H1 (cell line): ENCODE measurements around the gene TFF3. TPM values are rescaled to one million over a fixed set of nuclear protein-coding genes. Genes with fewer than 3 reads are reported as not detected.

Source experiments
- CTCF ChIA-PET: fragments of 300-600 bp; sonication (Branson Sonifier 250); formaldehyde crosslinking; loops from one replicate; lab custom pipeline; 2021; ENCODE audit not compliant: partially characterized antibody; lab: Charles Lee
- POLR2A ChIA-PET: fragments of 300-600 bp; sonication (Branson Sonifier 250); formaldehyde crosslinking; loops from one replicate; lab custom pipeline; 2021; ENCODE audit warnings: inconsistent platforms; ENCODE audit not compliant: partially characterized antibody; lab: Charles Lee
- DNase-seq, 2 experiments: peaks; one replicate each; pipeline versions ENCODE4 v3.0.0 to v3.0.0-alpha.2; 2010 to 2022; ENCODE audit warnings: low spot score in 2 of 2, low read depth in 1 of 2, mixed read lengths in 1 of 2
- FAIRE-seq: peaks from 2 replicates; lab custom pipeline; 2011; peaks lifted over from hg19 to GRCh38; lab: Jason Lieb, UNC
- H2AFZ ChIP-seq: 2 replicates; pipeline ENCODE4 v1.8.1; 2012; ENCODE audit warnings: low read length, inconsistent platforms
- H2AK5ac ChIP-seq: 2 replicates; pipeline ENCODE4 v1.6.1; 2013; ENCODE audit warnings: low read depth, low read length
- H2BK120ac ChIP-seq: replicated peaks from 2 replicates; pipeline ENCODE3; 2013; ENCODE audit warnings: low read depth, low read length, inconsistent platforms
- H2BK12ac ChIP-seq: 2 replicates; pipeline ENCODE4 v1.6.1; 2013; ENCODE audit warnings: low read depth, low read length
- H2BK15ac ChIP-seq: 2 replicates; pipeline ENCODE4 v1.6.1; 2013; ENCODE audit warnings: low read length
- H2BK20ac ChIP-seq: 2 replicates; pipeline ENCODE4 v1.6.1; 2013; ENCODE audit warnings: low read length
- H2BK5ac ChIP-seq: 2 replicates; pipeline ENCODE4 v1.6.1; 2013; ENCODE audit warnings: low read depth, low read length
- H3K14ac ChIP-seq: 2 replicates; pipeline ENCODE4 v1.6.1; 2013; ENCODE audit warnings: inconsistent platforms; ENCODE audit not compliant: insufficient read length
- H3K18ac ChIP-seq: 2 replicates; pipeline ENCODE4 v1.6.1; 2013; ENCODE audit warnings: low read length; ENCODE audit errors: extremely low read depth
- H3K23ac ChIP-seq: 2 replicates; pipeline ENCODE4 v1.6.1; 2013; ENCODE audit warnings: inconsistent platforms; ENCODE audit not compliant: insufficient read length
- H3K23me2 ChIP-seq: 2 replicates; pipeline ENCODE4 v1.6.1; 2013; ENCODE audit warnings: low read depth, low read length
- H3K27ac ChIP-seq: 2 replicates; pipeline ENCODE4 v1.6.1; 2011; ENCODE audit warnings: low read depth, low read length, inconsistent platforms
- H3K27me3 ChIP-seq, 4 experiments: replicated peaks in 1 of 4; 1 replicate in 1 of 4; 2 replicates in 3 of 4; pipeline versions ENCODE4 v1.6.1 to v1.8.1; 2011 to 2013; ENCODE audit warnings: low read length in 3 of 4, mild to moderate bottlenecking in 3 of 4, inconsistent platforms in 2 of 4, mixed read lengths in 2 of 4, moderate library complexity in 1 of 4; ENCODE audit not compliant: control insufficient read depth in 3 of 4, insufficient read depth in 3 of 4; ENCODE audit errors: extremely low read depth in 1 of 4
- H3K36me3 ChIP-seq, 4 experiments: 2 replicates each; pipeline versions ENCODE4 v1.6.1 to v1.8.1; 2011 to 2013; ENCODE audit warnings: mild to moderate bottlenecking in 4 of 4, low read length in 3 of 4, moderate library complexity in 2 of 4, control low read depth in 1 of 4, inconsistent platforms in 1 of 4; ENCODE audit not compliant: insufficient read depth in 4 of 4, control insufficient read depth in 2 of 4
- H3K4ac ChIP-seq: replicated peaks from 2 replicates; pipeline ENCODE3; 2013; ENCODE audit warnings: low read length, low read depth, mixed read lengths, inconsistent platforms; ENCODE audit not compliant: insufficient read length
- H3K4me1 ChIP-seq, 4 experiments: replicated peaks in 1 of 4; 1 replicate in 1 of 4; 2 replicates in 3 of 4; pipeline versions ENCODE4 v1.6.1 to v1.8.1; 2011 to 2013; ENCODE audit warnings: low read length in 3 of 4, inconsistent platforms in 2 of 4, mixed read lengths in 1 of 4; ENCODE audit not compliant: insufficient read depth in 4 of 4, control insufficient read depth in 3 of 4
- H3K4me2 ChIP-seq, 2 experiments: 2 replicates each; pipeline versions ENCODE4 v1.6.1 to v1.8.1; 2011 to 2013; ENCODE audit warnings: low read depth in 2 of 2, low read length in 2 of 2, control low read depth in 1 of 2, inconsistent platforms in 1 of 2, mild to moderate bottlenecking in 1 of 2; ENCODE audit not compliant: insufficient read depth in 1 of 2
- H3K4me3 ChIP-seq, 4 experiments: fragments of 200-600, 300-600 bp in 1 of 4; sonication (generic), shearing (Covaris generic), sonication (Bioruptor Twin) in 1 of 4; 2 replicates each; pipeline versions ENCODE4 v1.5.1 to v1.8.1; 2011 to 2016; ENCODE audit warnings: low read length in 4 of 4, low read depth in 3 of 4, control low read depth in 2 of 4, inconsistent platforms in 2 of 4, mild to moderate bottlenecking in 2 of 4, mixed read lengths in 1 of 4, moderate library complexity in 1 of 4; ENCODE audit not compliant: insufficient read depth in 2 of 4; ENCODE audit errors: extremely low read depth in 1 of 4
- H3K56ac ChIP-seq: replicated peaks from 2 replicates; pipeline ENCODE3; 2013; ENCODE audit warnings: low read depth, mild to moderate bottlenecking, mixed read lengths, low read length, inconsistent platforms; ENCODE audit not compliant: insufficient read length
- H3K79me1 ChIP-seq: 2 replicates; pipeline ENCODE4 v1.6.1; 2013; ENCODE audit warnings: low read depth, low read length, control low read depth
- H3K79me2 ChIP-seq, 2 experiments: 2 replicates each; pipeline versions ENCODE4 v1.6.1 to v1.8.1; 2012 to 2013; ENCODE audit warnings: low read length in 2 of 2, mild to moderate bottlenecking in 2 of 2, inconsistent platforms in 1 of 2; ENCODE audit not compliant: insufficient read depth in 2 of 2, control insufficient read depth in 1 of 2
- H3K9ac ChIP-seq, 4 experiments: replicated peaks in 1 of 4; 1 replicate in 1 of 4; 2 replicates in 3 of 4; pipeline versions ENCODE4 v1.6.1 to v1.8.1; 2011 to 2013; ENCODE audit warnings: low read depth in 3 of 4, low read length in 3 of 4, control low read depth in 2 of 4, mild to moderate bottlenecking in 2 of 4, moderate library complexity in 2 of 4, inconsistent platforms in 1 of 4; ENCODE audit errors: extremely low read depth in 1 of 4
- H3K9me3 ChIP-seq, 2 experiments: 2 replicates each; pipeline versions ENCODE4 v1.6.1 to v1.8.1; 2012 to 2013; ENCODE audit warnings: mild to moderate bottlenecking in 2 of 2, moderate library complexity in 2 of 2, control low read depth in 1 of 2, inconsistent platforms in 1 of 2, low read depth in 1 of 2, low read length in 1 of 2, mixed read lengths in 1 of 2; ENCODE audit not compliant: insufficient read depth in 2 of 2
- H4K20me1 ChIP-seq, 2 experiments: replicated peaks in 1 of 2; 2 replicates each; pipeline versions ENCODE3 to v1.8.1; 2011 to 2013; ENCODE audit warnings: inconsistent platforms in 2 of 2, low read length in 2 of 2, mild to moderate bottlenecking in 1 of 2; ENCODE audit not compliant: insufficient read depth in 2 of 2, control insufficient read depth in 1 of 2
- H4K5ac ChIP-seq: 2 replicates; pipeline ENCODE4 v1.6.1; 2013; ENCODE audit warnings: low read length, low read depth, mixed read lengths, inconsistent platforms; ENCODE audit not compliant: insufficient read length
- H4K8ac ChIP-seq: 2 replicates; pipeline ENCODE4 v1.8.0; 2013; ENCODE audit warnings: mild to moderate bottlenecking, moderate library complexity, low read length, inconsistent platforms; ENCODE audit not compliant: insufficient read depth; ENCODE audit errors: extremely low read depth
- H4K91ac ChIP-seq: replicated peaks from 2 replicates; pipeline ENCODE3; 2013; ENCODE audit warnings: low read length, mixed read lengths, inconsistent platforms; ENCODE audit not compliant: insufficient read length
- CBX8 ChIP-seq: fragments of 300-800, 300-1000 bp; sonication (generic); IDR thresholded peaks from 2 replicates; pipeline ENCODE4 v1.7.1; 2016; ENCODE audit warnings: low read depth, low read length, borderline replicate concordance
- CTBP2 ChIP-seq: IDR thresholded peaks from 2 replicates; pipeline ENCODE4 v1.7.0; 2011; ENCODE audit warnings: borderline replicate concordance, mild to moderate bottlenecking, moderate library complexity, mixed read lengths, low read length; ENCODE audit not compliant: insufficient read depth, insufficient read length
- EZH2 ChIP-seq: fragments of 200-600 bp; sonication (generic); IDR thresholded peaks from 2 replicates; pipeline ENCODE4 v1.7.1; 2012; ENCODE audit warnings: low read depth, mild to moderate bottlenecking, moderate library complexity, low read length, inconsistent platforms; ENCODE audit not compliant: severe bottlenecking
- HDAC6 ChIP-seq: IDR thresholded peaks from one replicate; pipeline ENCODE4 v1.7.1; 2012; ENCODE audit warnings: low read depth, mild to moderate bottlenecking, inconsistent platforms, low read length, moderate library complexity
- KDM4A ChIP-seq: IDR thresholded peaks from one replicate; pipeline ENCODE4 v1.7.1; 2012; ENCODE audit warnings: low read depth, mild to moderate bottlenecking, moderate library complexity, low read length, inconsistent platforms; ENCODE audit not compliant: severe bottlenecking
- KDM5A ChIP-seq: fragments of 200-600 bp; IDR thresholded peaks from 2 replicates; pipeline ENCODE4 v1.7.1; 2012; ENCODE audit warnings: mild to moderate bottlenecking, low read length, inconsistent platforms, mixed read lengths
- MAFK ChIP-seq: IDR thresholded peaks from 2 replicates; pipeline ENCODE4 v1.6.1; 2012; ENCODE audit warnings: low read depth, mild to moderate bottlenecking, improper control_type of control experiment, low read length
- NANOG ChIP-seq: IDR thresholded peaks from 2 replicates; pipeline ENCODE4 v1.6.1; 2011; ENCODE audit warnings: low read length, low read depth, mild to moderate bottlenecking, inconsistent platforms; ENCODE audit not compliant: insufficient read depth, poor library complexity, severe bottlenecking
- POLR2AphosphoS5 ChIP-seq: IDR thresholded peaks from 2 replicates; pipeline ENCODE4 v1.6.1; 2011; ENCODE audit warnings: low read depth, low read length
- RBBP5 ChIP-seq: IDR thresholded peaks from 2 replicates; pipeline ENCODE4 v1.7.1; 2012; ENCODE audit warnings: low read depth, mild to moderate bottlenecking, inconsistent platforms, low read length, moderate library complexity, borderline replicate concordance
- RFX5 ChIP-seq: IDR thresholded peaks from 2 replicates; pipeline ENCODE4 v1.6.1; 2011; ENCODE audit warnings: low read depth, low read length, improper control_type of control experiment, borderline replicate concordance
- SP4 ChIP-seq: IDR thresholded peaks from 2 replicates; pipeline ENCODE4 v1.6.1; 2012; ENCODE audit warnings: low read length, inconsistent platforms
- SUZ12 ChIP-seq: fragments of 200-600 bp; sonication (generic); IDR thresholded peaks from 2 replicates; pipeline ENCODE4 v1.6.1; 2012; ENCODE audit warnings: mild to moderate bottlenecking, inconsistent platforms, low read length, moderate library complexity, mixed read lengths
- WGBS, 2 experiments: shearing (Covaris generic) in 1 of 2; methylation state at CpG; one replicate each; pipeline versions ENCODE4 v1.1.6 to v1.1.7; 2013 to 2015; ENCODE audit warnings: low lambda C conversion rate in 2 of 2, mixed read lengths in 2 of 2, inconsistent platforms in 1 of 2, low coverage in 1 of 2, missing lambda C conversion rate in 1 of 2; ENCODE audit not compliant: insufficient replicate concordance in 2 of 2, insufficient coverage in 1 of 2, insufficient read length in 1 of 2; ENCODE audit errors: extremely low coverage in 1 of 2, missing lambda C conversion rate in 1 of 2; 5-methylcytosine and 5-hydroxymethylcytosine counted together
- polyA plus RNA-seq, 7 experiments: library from polyadenylated mRNA; depleted of rRNA in 3 of 7; stranded (reverse) in 5 of 7; unstranded in 2 of 7; fragments of >200 nt in 5 of 7; fragments of 200-250 nt in 2 of 7; gene quantifications; 1 replicate in 5 of 7; 2 replicates in 1 of 7; 4 replicates in 1 of 7; pipeline versions ENCODE4 v1.2.1 to v1.2.3, GENCODE V29; 2011 to 2013; ENCODE audit warnings: missing spikeins in 2 of 7, mixed read lengths in 2 of 7
- total RNA-seq: library from RNA; stranded (reverse); fragmentation: NEBNext Ultra II Directional; extraction: Animal tissue kit (Norgen Biotek cat#: 25700); gene quantifications from 2 replicates; pipeline ENCODE4 v1.2.1, GENCODE V29; 2021

TFF3 gene
- total and polyA plus RNA-seq, 2 of the 8 experiments (the other 6 are each of a cell fraction or from before 2014, with no cell fraction given) = 1.7 to 6.7 TPM

DNA sequence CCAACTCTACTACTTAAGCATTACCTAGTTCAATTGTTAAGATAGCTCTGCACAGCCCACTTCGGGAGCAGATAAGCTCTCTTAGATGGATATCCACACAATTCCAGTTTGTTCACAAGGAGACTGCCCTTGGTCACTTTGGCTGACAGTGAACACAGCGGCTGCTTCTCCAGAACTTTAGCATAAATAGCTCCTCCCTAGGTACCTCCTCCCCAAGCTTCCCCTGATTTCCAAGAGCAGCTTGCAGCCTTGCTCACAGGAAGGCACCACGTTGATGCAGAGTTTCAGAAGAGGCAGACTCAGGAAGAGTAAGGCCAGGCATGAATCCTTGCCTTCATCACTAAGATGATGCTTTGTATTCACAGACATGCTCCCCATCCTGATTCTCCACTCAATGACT, 24.7 kb downstream of the TFF3 start:
- Histone ChIP-seq H2BK5ac (no peak overlapping the region), H3K4me2 (no peak overlapping the region), H2BK12ac (no peak overlapping the region), H3K79me1 (peaks cover 8% of the 10 kb centered on the region), H3K56ac (no peak overlapping the region), H3K79me2 (no peaks in the 10 kb centered on the region), H3K9ac (no peak overlapping the region), H3K9me3 (peaks cover 0 to 5% of the 10 kb centered on the region in 2 experiments; a peak in 2 of 4 replicates), H4K5ac (no peak overlapping the region), H3K36me3 (no peaks in the 10 kb centered on the region; a peak in 1 of 8 replicates), H4K91ac (no peak overlapping the region), H2BK120ac (no peak overlapping the region), H3K23ac (no peak overlapping the region), H2AK5ac (no peak overlapping the region), H3K18ac (no peak overlapping the region), H2BK20ac (no peak overlapping the region), H3K23me2 (peaks cover 16% of the 10 kb centered on the region; the same call in 1 of the 2 replicates), H4K20me1 (peaks cover 0 to 11% of the 10 kb centered on the region in 2 experiments), H3K4me1 (no peaks in the 10 kb centered on the region; a peak in 1 of 7 replicates), H3K27me3 (no peaks in the 10 kb centered on the region; a peak in 1 of 7 replicates), H3K27ac (no peak overlapping the region), H2BK15ac (no peak overlapping the region), H3K4me3 (no peak overlapping the region), H3K14ac (no peak overlapping the region), H3K4ac (no peak overlapping the region), H4K8ac (no peak overlapping the region), H2AFZ (no peak overlapping the region)
- FAIRE-seq (no peak), DNase-seq (no peak)
- CTCF ChIA-PET = interaction anchor here (0.7 to 2.1 kb wide), 5 partner anchors 20 to 144 kb away, joined by 3 to 13 read pairs (median 4); no protein-coding TSS in a partner anchor
- POLR2A ChIA-PET = interaction anchor here (0.6 to 1.2 kb wide), 2 partner anchors 20 to 412 kb away, joined by 3 to 4 read pairs; no protein-coding TSS in a partner anchor
- 78% methylated on average over 3 of the region's 3 CpGs; no CpG with 5 or more reads in 1 of the 2 experiments for WGBS, 2 experiments
- no peak for TF ChIP-seq NANOG
- TF ChIP-seq HDAC6 = no peak
- no peak for TF ChIP-seq CBX8
- TF ChIP-seq SUZ12 = no peak
- TF ChIP-seq EZH2 = no peak
- TF ChIP-seq MAFK = no peak
- no peak for TF ChIP-seq CTBP2
- TF ChIP-seq POLR2AphosphoS5 = no peak
- no peak for TF ChIP-seq SP4
- no peak for TF ChIP-seq RBBP5
- no peak for TF ChIP-seq KDM4A
- TF ChIP-seq RFX5 = no peak
- TF ChIP-seq KDM5A = no peak
